ENCODE data around the gene SMIM1.

DNA sequence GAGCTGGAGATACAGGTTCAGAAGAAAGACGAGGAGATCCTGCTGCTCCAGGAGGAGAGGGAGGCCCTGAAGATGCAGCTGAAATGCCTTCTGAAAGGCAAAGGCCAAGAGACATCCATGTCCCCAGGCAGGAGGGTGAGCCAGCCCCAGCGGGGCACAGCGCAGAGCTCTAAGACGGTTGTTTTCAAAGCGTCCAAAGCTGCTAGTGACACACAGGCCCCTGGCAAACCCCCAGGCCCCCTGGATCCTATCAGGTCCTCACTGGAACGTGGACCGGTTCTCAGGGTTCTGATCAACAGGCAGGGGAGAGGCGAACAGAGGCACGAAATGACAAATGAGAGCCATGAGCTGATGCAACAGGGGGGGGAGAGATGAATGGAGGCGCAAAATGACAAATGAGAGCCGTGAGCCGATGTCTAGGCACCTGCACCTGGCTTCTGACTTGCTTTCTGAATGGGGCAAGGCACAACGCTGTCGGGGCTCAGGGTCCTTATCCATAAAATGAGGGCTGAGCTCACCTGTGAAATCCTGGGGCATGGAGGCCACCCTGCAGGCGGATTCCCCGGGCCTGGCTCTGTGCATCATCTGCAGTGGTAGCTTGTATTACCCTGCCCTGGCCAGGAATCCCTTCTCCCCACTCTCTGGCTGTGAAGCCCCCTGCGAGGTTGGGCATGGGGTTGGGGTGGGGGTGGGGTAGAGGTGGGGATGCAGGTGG, 11.1 kb upstream of the SMIM1 start:
- no peak for TF ChIP-seq CTCF (conservative IDR thresholded peaks at IDR 0.05 in 1 of 2, IDR thresholded peaks at IDR 0.05 in 1 of 2; ENCODE audit: extremely low read depth in 1 of 2, insufficient read depth in 1 of 2, low read depth in 1 of 2, low read length in 2 of 2)
- TF ChIP-seq EZH2 (IDR thresholded peaks at IDR 0.05; ENCODE audit: borderline replicate concordance, low read length) = no peak
